D721Med (cell line): ENCODE data around the gene CBLL1.

Experiments used
- DNase-seq: peaks from one replicate; pipeline ENCODE4 v3.0.0; 2011; ENCODE audit warnings: low spot score; ENCODE audit not compliant: insufficient read length
- FAIRE-seq: peaks from 2 replicates; lab custom pipeline; 2011; peaks lifted over from hg19 to GRCh38; lab: Jason Lieb, UNC
- CTCF ChIP-seq: IDR thresholded peaks from 2 replicates; pipeline ENCODE4 v1.5.1; 2012; ENCODE audit warnings: mild to moderate bottlenecking, control low read depth; ENCODE audit not compliant: insufficient read depth; ENCODE audit errors: missing control alignments

CBLL1 gene

GRCh38 chr7:107785170-107785569 is 41.2 kb downstream of the CBLL1 start:
- no peak for FAIRE-seq

GRCh38 chr7:107785926-107786325 is 42.0 kb downstream of the CBLL1 start:
- no peak for TF ChIP-seq CTCF
- no peak for FAIRE-seq
- no peak for DNase-seq

More at GRCh38 chr7:107785170-107785569, 41.2 kb downstream of the CBLL1 start:
- no peak for TF ChIP-seq CTCF
- no peak for DNase-seq

- DNase-seq (no peak), FAIRE-seq (no peak)
- TF ChIP-seq CTCF, result no peak
Measured at GRCh38 chr7:107788216-107788615, 44.3 kb downstream of the CBLL1 start.

- DNase-seq, result no peak
- TF ChIP-seq CTCF, result no peak
- no peak for FAIRE-seq
Measured at GRCh38 chr7:107788662-107789061, 44.7 kb downstream of the CBLL1 start.

- FAIRE-seq (no peak), DNase-seq (no peak)
- no peak for TF ChIP-seq CTCF
Measured at GRCh38 chr7:107789647-107790046, 45.7 kb downstream of the CBLL1 start.

- no peak for TF ChIP-seq CTCF
- FAIRE-seq (no peak), DNase-seq (no peak)
Measured at GRCh38 chr7:107792364-107792763, 48.4 kb downstream of the CBLL1 start.

- DNase-seq (no peak), FAIRE-seq (no peak)
- no peak for TF ChIP-seq CTCF
Measured at GRCh38 chr7:107799647-107800264, 55.8 kb downstream of the CBLL1 start.
